Stimulated activated CD4-positive, alpha-beta T cell treated with anti-CD3 and anti-CD28 coated beads, Interleukin-12 subunit alpha, Interleukin-12 subunit beta, amount 100 ng/mL, for 4 hours (primary cell): ENCODE measurements around the gene SLC10A3.
A peak's percentile ranks its signal among the peaks of the same experiment; 100 is the strongest.

Source experiments
- DNase-seq: peaks from one replicate; pipeline ENCODE4 v3.0.0-alpha.2; 2020

Gene SLC10A3

GRCh38 chrX:154460326-154460725, 30.1 kb downstream of the SLC10A3 start:
- DNase-seq, result no peak

- DNase-seq, result no peak
These were observed 30.6 kb downstream of the SLC10A3 start for GRCh38 chrX:154459832-154460231.

GRCh38 chrX:154458954-154459778, 31.3 kb downstream of the SLC10A3 start:
- no peak for DNase-seq

GRCh38 chrX:154458116-154458953, 32.1 kb downstream of the SLC10A3 start, which contains the start of gene PLXNA3:
TSS of gene PLXNA3 (plus strand) at chrX:154458281. CDS start at chrX:154460184, 1,903 bp downstream.
- DNase-seq, result peak; percentile 62

GRCh38 chrX:154457491-154458115, 32.8 kb downstream of the SLC10A3 start:
- DNase-seq, result peak; percentile 41

GRCh38 chrX:154452823-154453222, 37.6 kb downstream of the SLC10A3 start:
- DNase-seq, result no peak

GRCh38 chrX:154450312-154450711, 40.1 kb downstream of the SLC10A3 start:
- no peak for DNase-seq

GRCh38 chrX:154449618-154450017, 40.8 kb downstream of the SLC10A3 start:
- DNase-seq, result no peak

GRCh38 chrX:154448484-154448883, 41.9 kb downstream of the SLC10A3 start:
- no peak for DNase-seq

GRCh38 chrX:154446430-154446829, 44.0 kb downstream of the SLC10A3 start:
- DNase-seq, result no peak

GRCh38 chrX:154445776-154446175, 44.7 kb downstream of the SLC10A3 start:
- no peak for DNase-seq

GRCh38 chrX:154444755-154445246, 45.6 kb downstream of the SLC10A3 start:
- no peak for DNase-seq

GRCh38 chrX:154443992-154444754, 46.3 kb downstream of the SLC10A3 start, which contains the start of gene FAM50A:
TSS of gene FAM50A (plus strand) at chrX:154444141. CDS start at chrX:154444236, 95 bp downstream.
- peak; percentile 70 for DNase-seq

GRCh38 chrX:154443479-154443910, 46.9 kb downstream of the SLC10A3 start:
- no peak for DNase-seq

GRCh38 chrX:154441984-154442707, 48.3 kb downstream of the SLC10A3 start:
- no peak for DNase-seq

- DNase-seq, result no peak
These were observed 48.9 kb downstream of the SLC10A3 start for GRCh38 chrX:154441564-154441963.

GRCh38 chrX:154440623-154441357, 49.6 kb downstream of the SLC10A3 start:
- DNase-seq, result no peak

- DNase-seq, result no peak
These were observed 50.6 kb downstream of the SLC10A3 start for GRCh38 chrX:154439841-154440240.

GRCh38 chrX:154437971-154438893, 52.2 kb downstream of the SLC10A3 start:
- no peak for DNase-seq
